SK-N-MC (cell line): ENCODE measurements around the gene MRGPRF.

Source experiments
- DNase-seq: peaks from one replicate; pipeline ENCODE4 v3.0.0-alpha.2; 2011; ENCODE audit warnings: low read depth, low spot score
- H3K27ac ChIP-seq: fragments of 200-600 bp; sonication (generic); 2 replicates; pipeline ENCODE4 v1.5.1; 2016; ENCODE audit warnings: mixed run types
- H3K36me3 ChIP-seq: fragments of 200-600 bp; sonication (generic); 2 replicates; pipeline ENCODE4 v1.6.1; 2017; ENCODE audit warnings: antibody characterized with exemption, low read length, mixed read lengths; ENCODE audit not compliant: insufficient read depth
- H3K4me3 ChIP-seq: fragments of 200-600 bp; sonication (generic); 2 replicates; pipeline ENCODE4 v1.5.1; 2016
- H3K9ac ChIP-seq: fragments of 200-600 bp; sonication (generic); 2 replicates; pipeline ENCODE4 v1.8.0; 2017; ENCODE audit warnings: mixed run types, mixed read lengths; ENCODE audit not compliant: insufficient read length
- H3K9me3 ChIP-seq: fragments of 200-600 bp; sonication (generic); 2 replicates; pipeline ENCODE4 v1.6.1; 2017; ENCODE audit warnings: low read depth, mild to moderate bottlenecking, antibody characterized with exemption, low read length, moderate library complexity, mixed read lengths
- EZH2 ChIP-seq: fragments of 200-600 bp; sonication (generic); IDR thresholded peaks from one replicate; pipeline ENCODE4 v1.6.1; 2017; ENCODE audit warnings: antibody characterized with exemption
- FOXP2 ChIP-seq: optimal IDR thresholded peaks from 2 replicates; pipeline ENCODE3; 2011; ENCODE audit warnings: mild to moderate bottlenecking, moderate library complexity; ENCODE audit not compliant: insufficient read depth; ENCODE audit errors: extremely low read length, control extremely low read depth
- POLR2AphosphoS5 ChIP-seq: IDR thresholded peaks from 2 replicates; pipeline ENCODE4 v1.6.1; 2012; ENCODE audit warnings: mild to moderate bottlenecking, low read depth, low read length, borderline replicate concordance

The MRGPRF gene

GRCh38 chr11:69044111-69045013, 31.3 kb upstream of the MRGPRF start:
- TF ChIP-seq POLR2AphosphoS5 (peak; percentile 42; the same call in 1 of the 2 replicates), EZH2 (no peak), FOXP2 (peak; percentile 98)
- H3K4me3 ChIP-seq: peak overlapping the region; percentile 64
- peak overlapping the region; percentile 97 for H3K27ac ChIP-seq
- peak; percentile 77 for DNase-seq
- no peaks in the 10 kb centered on the region for H3K36me3 ChIP-seq
- no peaks in the 10 kb centered on the region for H3K9me3 ChIP-seq
- H3K9ac ChIP-seq: peak overlapping the region; percentile 49

- H3K9ac ChIP-seq: no peak overlapping the region
- H3K4me3 ChIP-seq: peak overlapping the region; percentile 40; the same call in 1 of the 2 replicates
- H3K9me3 ChIP-seq: no peaks in the 10 kb centered on the region
- peak overlapping the region; percentile 95 for H3K27ac ChIP-seq
- H3K36me3 ChIP-seq: no peaks in the 10 kb centered on the region
- DNase-seq: no peak
- no peak for TF ChIP-seq FOXP2
- TF ChIP-seq POLR2AphosphoS5: no peak
- no peak for TF ChIP-seq EZH2
Measured at GRCh38 chr11:69041516-69041915, 28.5 kb upstream of the MRGPRF start.

- no peak overlapping the region for H3K9ac ChIP-seq
- peak overlapping the region; percentile 95 for H3K27ac ChIP-seq
Measured at GRCh38 chr11:69040581-69041260, 27.7 kb upstream of the MRGPRF start.

GRCh38 chr11:69040051-69040450, 27.0 kb upstream of the MRGPRF start:
- H3K27ac ChIP-seq: peak overlapping the region; percentile 95
- H3K4me3 ChIP-seq: no peak overlapping the region
- TF ChIP-seq FOXP2 (no peak), POLR2AphosphoS5 (no peak)
- no peaks in the 10 kb centered on the region for H3K9me3 ChIP-seq
- DNase-seq: no peak
- H3K36me3 ChIP-seq: no peaks in the 10 kb centered on the region
- no peak overlapping the region for H3K9ac ChIP-seq

More at GRCh38 chr11:69040581-69041260, 27.7 kb upstream of the MRGPRF start:
- DNase-seq: peak; percentile 85
- Histone ChIP-seq H3K4me3 (peak overlapping the region; percentile 40), H3K36me3 (no peaks in the 10 kb centered on the region), H3K9me3 (no peaks in the 10 kb centered on the region)
- no peak for TF ChIP-seq EZH2
- no peak for TF ChIP-seq FOXP2
- TF ChIP-seq POLR2AphosphoS5: no peak; the same call in 1 of the 2 replicates

GRCh38 chr11:69039501-69039900, 26.5 kb upstream of the MRGPRF start:
- H3K27ac ChIP-seq: no peak overlapping the region
- H3K9me3 ChIP-seq: no peaks in the 10 kb centered on the region
- no peak for TF ChIP-seq FOXP2
- no peak for TF ChIP-seq EZH2
- TF ChIP-seq POLR2AphosphoS5: no peak
- DNase-seq: no peak
- no peaks in the 10 kb centered on the region for H3K36me3 ChIP-seq
- no peak overlapping the region for H3K9ac ChIP-seq
- no peak overlapping the region for H3K4me3 ChIP-seq

- TF ChIP-seq FOXP2 (no peak), EZH2 (no peak), POLR2AphosphoS5 (no peak)
Measured at GRCh38 chr11:69037544-69037943, 24.5 kb upstream of the MRGPRF start.

GRCh38 chr11:69037074-69037473, 24.0 kb upstream of the MRGPRF start:
- TF ChIP-seq EZH2 (no peak), POLR2AphosphoS5 (no peak), FOXP2 (no peak)
- H3K9ac ChIP-seq: no peak overlapping the region
- no peak overlapping the region for H3K27ac ChIP-seq
- H3K36me3 ChIP-seq: no peaks in the 10 kb centered on the region
- H3K4me3 ChIP-seq: no peak overlapping the region
- H3K9me3 ChIP-seq: no peaks in the 10 kb centered on the region
- no peak for DNase-seq

More at GRCh38 chr11:69037544-69037943, 24.5 kb upstream of the MRGPRF start:
- Histone ChIP-seq H3K27ac (no peak overlapping the region), H3K4me3 (no peak overlapping the region), H3K36me3 (no peaks in the 10 kb centered on the region), H3K9me3 (no peaks in the 10 kb centered on the region), H3K9ac (no peak overlapping the region)
- DNase-seq: no peak

GRCh38 chr11:69035946-69036340, 22.9 kb upstream of the MRGPRF start:
- Histone ChIP-seq H3K9me3 (no peaks in the 10 kb centered on the region), H3K4me3 (no peak overlapping the region), H3K36me3 (no peaks in the 10 kb centered on the region), H3K9ac (no peak overlapping the region), H3K27ac (no peak overlapping the region)
- DNase-seq: no peak
- TF ChIP-seq POLR2AphosphoS5 (no peak), EZH2 (no peak), FOXP2 (no peak)
